Stomach smooth muscle (tissue), 2 donors: ENCODE results near the gene NUMBL.

Experiments used
- H3K27ac ChIP-seq: one replicate; pipeline ENCODE4 v1.7.0; 2013; ENCODE audit warnings: mild to moderate bottlenecking, low read length, inconsistent platforms
- H3K27me3 ChIP-seq, 2 donors: one replicate each; pipeline ENCODE4 v1.7.0; 2013; ENCODE audit warnings: low read length in 2 of 2; ENCODE audit not compliant: insufficient read depth in 2 of 2, control insufficient read depth in 1 of 2
- H3K36me3 ChIP-seq, 2 donors: one replicate each; pipeline ENCODE4 v1.7.0; 2013; ENCODE audit warnings: low read length in 2 of 2; ENCODE audit not compliant: control insufficient read depth in 2 of 2, insufficient read depth in 2 of 2
- H3K4me1 ChIP-seq: one replicate; pipeline ENCODE4 v1.7.0; 2013; ENCODE audit warnings: low read length; ENCODE audit not compliant: control insufficient read depth, insufficient read depth
- H3K4me3 ChIP-seq, 2 donors: one replicate each; pipeline ENCODE4 v1.7.0; 2013; ENCODE audit warnings: low read length in 2 of 2
- H3K9ac ChIP-seq, 2 donors: one replicate each; pipeline ENCODE4 v1.7.0; 2013; ENCODE audit warnings: low read length in 2 of 2, mild to moderate bottlenecking in 1 of 2
- H3K9me3 ChIP-seq, 2 donors: one replicate each; pipeline ENCODE4 v1.7.0; 2013; ENCODE audit warnings: low read length in 2 of 2; ENCODE audit not compliant: control insufficient read depth in 2 of 2
- donor health status: healthy.
- donor health status: Pancreatic carcinoma.

The NUMBL gene

GRCh38 chr19:40702337-40703012, 12.0 kb upstream of the NUMBL start:
- H3K27ac ChIP-seq: peak overlapping the region; percentile 70
- H3K4me3 ChIP-seq: peak overlapping the region in 1 of 2 donors; percentile 29
- H3K27me3 ChIP-seq: no peaks in the 10 kb centered on the region
- H3K4me1 ChIP-seq: peaks cover 13% of the 10 kb centered on the region
- H3K36me3 ChIP-seq: peaks cover 21 to 31% of the 10 kb centered on the region in 2 donors
- peak overlapping the region; percentile 44 to 55 for H3K9ac ChIP-seq
- no peaks in the 10 kb centered on the region for H3K9me3 ChIP-seq

GRCh38 chr19:40701758-40702157, 11.3 kb upstream of the NUMBL start:
- no peaks in the 10 kb centered on the region for H3K27me3 ChIP-seq
- no peaks in the 10 kb centered on the region for H3K9me3 ChIP-seq
- peak overlapping the region; percentile 70 for H3K27ac ChIP-seq
- H3K4me1 ChIP-seq: peaks cover 13% of the 10 kb centered on the region
- peaks cover 21 to 31% of the 10 kb centered on the region in 2 donors for H3K36me3 ChIP-seq
- H3K9ac ChIP-seq: peak overlapping the region; percentile 44 to 55
- H3K4me3 ChIP-seq: no peak overlapping the region

DNA sequence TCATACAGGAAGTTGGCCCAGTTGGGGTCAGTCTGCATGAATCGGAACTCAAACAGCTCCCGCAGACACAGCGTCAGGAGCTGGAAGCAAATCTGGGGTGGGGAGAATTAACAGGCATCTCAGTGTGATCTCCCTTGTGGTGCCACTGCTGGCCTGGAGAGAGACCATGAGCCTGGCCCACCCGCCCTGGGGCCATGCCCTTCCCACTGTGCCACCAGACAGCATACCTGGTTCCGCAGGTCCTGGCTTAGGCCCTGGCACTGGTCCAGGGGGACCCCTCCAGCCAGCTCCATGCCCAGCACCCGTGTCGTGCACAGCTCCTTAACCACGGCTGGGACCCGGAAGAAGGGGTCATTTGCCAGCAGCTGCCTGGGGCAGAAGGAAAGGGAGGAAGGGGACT, 9.6 kb upstream of the NUMBL start:
- Histone ChIP-seq H3K4me1 (peaks cover 13% of the 10 kb centered on the region), H3K27me3 (no peaks in the 10 kb centered on the region), H3K27ac (no peak overlapping the region), H3K36me3 (peaks cover 24 to 36% of the 10 kb centered on the region in 2 donors), H3K4me3 (no peak overlapping the region), H3K9ac (no peak overlapping the region), H3K9me3 (no peaks in the 10 kb centered on the region)

GRCh38 chr19:40697007-40697406, 6.6 kb upstream of the NUMBL start:
- H3K9ac ChIP-seq: no peak overlapping the region
- no peaks in the 10 kb centered on the region for H3K9me3 ChIP-seq
- no peak overlapping the region for H3K4me3 ChIP-seq
- H3K36me3 ChIP-seq: peaks cover 20 to 32% of the 10 kb centered on the region in 2 donors
- peaks cover 2% of the 10 kb centered on the region for H3K4me1 ChIP-seq
- H3K27me3 ChIP-seq: no peaks in the 10 kb centered on the region
- no peak overlapping the region for H3K27ac ChIP-seq

GRCh38 chr19:40695881-40696280, 5.4 kb upstream of the NUMBL start:
- peaks cover 7% of the 10 kb centered on the region for H3K4me1 ChIP-seq
- H3K4me3 ChIP-seq: no peak overlapping the region
- no peaks in the 10 kb centered on the region for H3K27me3 ChIP-seq
- no peak overlapping the region for H3K27ac ChIP-seq
- no peaks in the 10 kb centered on the region for H3K9me3 ChIP-seq
- H3K9ac ChIP-seq: no peak overlapping the region
- H3K36me3 ChIP-seq: peaks cover 15 to 25% of the 10 kb centered on the region in 2 donors

- Histone ChIP-seq H3K9me3 (no peaks in the 10 kb centered on the region), H3K4me3 (no peak overlapping the region), H3K4me1 (peaks cover 21% of the 10 kb centered on the region), H3K27ac (no peak overlapping the region), H3K27me3 (no peaks in the 10 kb centered on the region), H3K9ac (no peak overlapping the region), H3K36me3 (peaks cover 11 to 17% of the 10 kb centered on the region in 2 donors)
Measured at GRCh38 chr19:40693896-40694295, 3.4 kb upstream of the NUMBL start.

GRCh38 chr19:40693150-40693788, 2.8 kb upstream of the NUMBL start:
- H3K9me3 ChIP-seq: no peaks in the 10 kb centered on the region
- no peak overlapping the region for H3K27ac ChIP-seq
- H3K36me3 ChIP-seq: peaks cover 11 to 17% of the 10 kb centered on the region in 2 donors
- no peak overlapping the region for H3K4me3 ChIP-seq
- no peaks in the 10 kb centered on the region for H3K27me3 ChIP-seq
- peaks cover 27% of the 10 kb centered on the region for H3K4me1 ChIP-seq
- H3K9ac ChIP-seq: no peak overlapping the region

DNA sequence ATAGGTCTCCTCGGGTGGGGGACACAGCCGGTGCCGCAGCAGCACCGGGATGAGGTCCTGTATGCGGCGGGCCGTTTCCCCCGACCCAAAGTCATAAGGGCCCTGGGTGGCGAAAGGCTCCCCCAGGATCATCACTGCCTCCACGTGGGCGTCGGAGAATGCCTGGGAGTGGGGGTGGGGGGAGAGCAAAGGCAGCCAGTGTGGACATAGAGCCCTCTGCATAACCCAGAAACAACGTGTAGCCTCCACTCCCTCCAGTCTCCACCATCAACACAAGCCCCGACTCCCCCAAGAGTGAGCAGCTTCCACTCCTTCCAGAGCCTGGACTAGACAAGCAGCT, 1.7 kb upstream of the NUMBL start:
- H3K9me3 ChIP-seq: no peaks in the 10 kb centered on the region
- peaks cover 36% of the 10 kb centered on the region for H3K4me1 ChIP-seq
- peak overlapping the region; percentile 82 for H3K27ac ChIP-seq
- H3K4me3 ChIP-seq: no peak overlapping the region
- H3K27me3 ChIP-seq: no peaks in the 10 kb centered on the region
- H3K9ac ChIP-seq: no peak overlapping the region
- peaks cover 11 to 17% of the 10 kb centered on the region in 2 donors for H3K36me3 ChIP-seq

GRCh38 chr19:40691421-40692211, 1.2 kb upstream of the NUMBL start:
- no peaks in the 10 kb centered on the region for H3K27me3 ChIP-seq
- H3K9ac ChIP-seq: peak overlapping the region in 1 of 2 donors; percentile 74
- H3K4me3 ChIP-seq: peak overlapping the region; percentile 66 to 79
- H3K9me3 ChIP-seq: no peaks in the 10 kb centered on the region
- H3K27ac ChIP-seq: peak overlapping the region; percentile 82
- H3K4me1 ChIP-seq: peaks cover 39% of the 10 kb centered on the region
- peaks cover 13 to 19% of the 10 kb centered on the region in 2 donors for H3K36me3 ChIP-seq

GRCh38 chr19:40690693-40691420, 406 bp upstream of the NUMBL start:
- Histone ChIP-seq H3K9ac (peak overlapping the region; percentile 72 to 74), H3K27me3 (no peaks in the 10 kb centered on the region), H3K9me3 (no peaks in the 10 kb centered on the region), H3K4me3 (peak overlapping the region; percentile 66 to 91), H3K4me1 (peaks cover 39% of the 10 kb centered on the region), H3K36me3 (peaks cover 15 to 21% of the 10 kb centered on the region in 2 donors), H3K27ac (peak overlapping the region; percentile 82)
